Panc1 (cell line): Measurements from ENCODE around the gene ASCC3.

Experiments used
- CTCF ChIP-seq: fragments of 450-650 bp; IDR thresholded peaks from 2 replicates; pipeline ENCODE4 v1.5.1; 2017; ENCODE audit warnings: mild to moderate bottlenecking
- POLR2AphosphoS5 ChIP-seq: IDR thresholded peaks from 2 replicates; pipeline ENCODE4 v1.6.1; 2012; ENCODE audit warnings: mild to moderate bottlenecking, low read depth, low read length, moderate library complexity
- SIN3A ChIP-seq: IDR thresholded peaks from 2 replicates; pipeline ENCODE4 v1.6.1; 2012; ENCODE audit warnings: low read depth, mild to moderate bottlenecking, low read length, moderate library complexity, borderline replicate concordance; ENCODE audit not compliant: insufficient read depth
- TF ChIP-seq, protein P1 (sequence below), 2 experiments: IDR thresholded peaks; 2 replicates each; pipeline ENCODE4 v1.6.1; 2011 to 2012; ENCODE audit warnings: low read depth in 2 of 2, control low read depth in 1 of 2, low read length in 1 of 2, mild to moderate bottlenecking in 1 of 2, moderate library complexity in 1 of 2; ENCODE audit not compliant: insufficient read depth in 1 of 2

DNA sequence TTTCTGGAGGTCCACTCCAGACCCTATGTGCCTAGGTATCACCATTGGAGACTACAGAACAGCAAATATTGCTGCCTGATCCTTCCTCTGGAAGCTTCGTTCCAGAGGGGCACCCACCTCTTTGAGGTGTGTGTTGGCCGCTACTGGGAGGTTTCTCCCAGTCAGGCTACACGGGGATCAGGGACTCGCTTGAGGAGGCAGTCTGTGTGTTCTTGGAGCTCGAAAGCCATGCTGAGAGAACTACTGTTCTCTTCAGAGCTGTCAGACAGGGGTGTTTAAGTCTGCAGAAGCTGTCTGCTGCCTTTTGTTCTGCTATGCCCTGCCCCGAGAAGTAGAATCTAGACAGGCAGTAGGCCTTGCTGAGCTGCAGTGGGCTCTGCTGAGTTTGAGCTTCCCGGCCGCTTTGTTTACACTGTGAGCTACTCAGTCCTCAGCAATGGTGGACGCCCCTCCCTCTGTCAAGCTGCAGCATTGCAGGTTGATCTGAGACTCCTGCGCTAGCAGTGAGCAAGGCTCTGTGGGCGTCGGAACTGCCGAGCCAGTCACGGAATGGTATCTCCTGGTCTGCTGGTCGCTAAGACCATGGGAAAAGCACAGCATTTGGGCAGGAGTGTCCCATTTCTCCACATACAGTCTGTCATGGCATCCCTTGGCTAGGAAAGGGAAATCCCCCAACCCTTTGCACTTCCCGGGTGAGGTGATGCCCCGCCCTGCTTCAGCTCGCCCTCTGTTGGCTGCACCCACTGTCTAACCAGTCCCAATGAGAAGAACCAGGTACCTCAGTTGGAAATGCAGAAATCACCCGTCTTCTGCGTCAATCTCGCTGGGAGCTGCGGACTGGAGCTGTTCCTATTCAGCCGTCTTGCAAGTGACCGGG lies 32.5 kb upstream of the ASCC3 start:
- no peak for TF ChIP-seq CTCF
- no peak for TF ChIP-seq SIN3A
- TF ChIP-seq POLR2AphosphoS5, result no peak
- TF ChIP-seq, protein P1, sequence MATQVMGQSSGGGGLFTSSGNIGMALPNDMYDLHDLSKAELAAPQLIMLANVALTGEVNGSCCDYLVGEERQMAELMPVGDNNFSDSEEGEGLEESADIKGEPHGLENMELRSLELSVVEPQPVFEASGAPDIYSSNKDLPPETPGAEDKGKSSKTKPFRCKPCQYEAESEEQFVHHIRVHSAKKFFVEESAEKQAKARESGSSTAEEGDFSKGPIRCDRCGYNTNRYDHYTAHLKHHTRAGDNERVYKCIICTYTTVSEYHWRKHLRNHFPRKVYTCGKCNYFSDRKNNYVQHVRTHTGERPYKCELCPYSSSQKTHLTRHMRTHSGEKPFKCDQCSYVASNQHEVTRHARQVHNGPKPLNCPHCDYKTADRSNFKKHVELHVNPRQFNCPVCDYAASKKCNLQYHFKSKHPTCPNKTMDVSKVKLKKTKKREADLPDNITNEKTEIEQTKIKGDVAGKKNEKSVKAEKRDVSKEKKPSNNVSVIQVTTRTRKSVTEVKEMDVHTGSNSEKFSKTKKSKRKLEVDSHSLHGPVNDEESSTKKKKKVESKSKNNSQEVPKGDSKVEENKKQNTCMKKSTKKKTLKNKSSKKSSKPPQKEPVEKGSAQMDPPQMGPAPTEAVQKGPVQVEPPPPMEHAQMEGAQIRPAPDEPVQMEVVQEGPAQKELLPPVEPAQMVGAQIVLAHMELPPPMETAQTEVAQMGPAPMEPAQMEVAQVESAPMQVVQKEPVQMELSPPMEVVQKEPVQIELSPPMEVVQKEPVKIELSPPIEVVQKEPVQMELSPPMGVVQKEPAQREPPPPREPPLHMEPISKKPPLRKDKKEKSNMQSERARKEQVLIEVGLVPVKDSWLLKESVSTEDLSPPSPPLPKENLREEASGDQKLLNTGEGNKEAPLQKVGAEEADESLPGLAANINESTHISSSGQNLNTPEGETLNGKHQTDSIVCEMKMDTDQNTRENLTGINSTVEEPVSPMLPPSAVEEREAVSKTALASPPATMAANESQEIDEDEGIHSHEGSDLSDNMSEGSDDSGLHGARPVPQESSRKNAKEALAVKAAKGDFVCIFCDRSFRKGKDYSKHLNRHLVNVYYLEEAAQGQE (IDR thresholded peaks at IDR 0.05; ENCODE audit: insufficient read depth in 1 of 2, low read depth in 2 of 2, low read length in 1 of 2), result no peak
